ENCODE measurements around the gene ADGRG2. TPM values are rescaled to one million over a fixed set of nuclear protein-coding genes. Genes with fewer than 3 reads are reported as not detected.

ADGRG2 gene, protein sequence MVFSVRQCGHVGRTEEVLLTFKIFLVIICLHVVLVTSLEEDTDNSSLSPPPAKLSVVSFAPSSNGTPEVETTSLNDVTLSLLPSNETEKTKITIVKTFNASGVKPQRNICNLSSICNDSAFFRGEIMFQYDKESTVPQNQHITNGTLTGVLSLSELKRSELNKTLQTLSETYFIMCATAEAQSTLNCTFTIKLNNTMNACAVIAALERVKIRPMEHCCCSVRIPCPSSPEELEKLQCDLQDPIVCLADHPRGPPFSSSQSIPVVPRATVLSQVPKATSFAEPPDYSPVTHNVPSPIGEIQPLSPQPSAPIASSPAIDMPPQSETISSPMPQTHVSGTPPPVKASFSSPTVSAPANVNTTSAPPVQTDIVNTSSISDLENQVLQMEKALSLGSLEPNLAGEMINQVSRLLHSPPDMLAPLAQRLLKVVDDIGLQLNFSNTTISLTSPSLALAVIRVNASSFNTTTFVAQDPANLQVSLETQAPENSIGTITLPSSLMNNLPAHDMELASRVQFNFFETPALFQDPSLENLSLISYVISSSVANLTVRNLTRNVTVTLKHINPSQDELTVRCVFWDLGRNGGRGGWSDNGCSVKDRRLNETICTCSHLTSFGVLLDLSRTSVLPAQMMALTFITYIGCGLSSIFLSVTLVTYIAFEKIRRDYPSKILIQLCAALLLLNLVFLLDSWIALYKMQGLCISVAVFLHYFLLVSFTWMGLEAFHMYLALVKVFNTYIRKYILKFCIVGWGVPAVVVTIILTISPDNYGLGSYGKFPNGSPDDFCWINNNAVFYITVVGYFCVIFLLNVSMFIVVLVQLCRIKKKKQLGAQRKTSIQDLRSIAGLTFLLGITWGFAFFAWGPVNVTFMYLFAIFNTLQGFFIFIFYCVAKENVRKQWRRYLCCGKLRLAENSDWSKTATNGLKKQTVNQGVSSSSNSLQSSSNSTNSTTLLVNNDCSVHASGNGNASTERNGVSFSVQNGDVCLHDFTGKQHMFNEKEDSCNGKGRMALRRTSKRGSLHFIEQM
- total RNA-seq (1.5 TPM), polyA plus RNA-seq (2.4 TPM)

DNA sequence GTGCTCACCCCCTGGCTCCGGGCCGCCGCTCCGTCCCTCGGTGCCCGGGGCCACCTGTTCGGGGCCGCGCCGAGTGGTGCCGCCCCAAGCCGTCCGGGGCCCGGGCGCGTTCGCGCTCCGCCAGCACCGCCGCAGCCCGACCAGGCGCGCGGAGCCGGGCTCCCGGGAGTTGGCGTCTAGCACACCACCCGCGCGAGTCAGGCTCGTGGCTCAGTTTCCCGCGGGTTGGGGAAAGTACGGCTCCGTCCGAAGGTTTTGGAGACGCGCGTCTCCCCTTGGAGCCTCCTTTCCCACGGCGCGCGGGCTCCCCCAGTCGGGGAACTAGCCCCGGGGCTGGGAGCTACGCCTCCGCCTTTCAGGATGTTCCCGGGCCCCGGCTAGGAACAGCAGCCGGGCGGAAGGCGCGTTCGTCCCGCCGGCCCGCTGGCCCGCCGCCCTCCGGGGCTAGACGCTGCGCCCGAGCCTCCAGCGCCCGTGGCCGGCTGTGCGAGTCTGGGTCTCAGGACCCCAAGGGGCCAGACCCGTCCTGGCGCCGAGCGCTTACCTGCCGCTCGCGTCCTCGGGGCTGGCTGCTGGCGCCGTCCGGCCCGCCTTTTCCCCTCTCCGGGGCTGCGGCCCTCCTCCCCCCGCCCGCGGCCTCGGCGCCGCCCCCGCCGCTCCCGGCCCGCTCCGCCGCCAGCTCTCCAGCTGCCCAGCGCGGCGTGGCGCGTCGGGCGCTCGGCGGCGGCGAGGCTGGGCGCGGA is at the start of gene ADGRG2:
ADGRG2 (minus strand) TSS at position 571 of the 743 bp plus-strand sequence. CDS start 53,634 bp downstream, outside the sequence.
- no peak for DNase-seq (ENCODE audit: extremely low spot score)
- WGBS = under 1% methylated on average over 103 of the region's 107 CpGs
- no peak within 1 kb of the TSS for H3K27ac ChIP-seq (ENCODE audit: low read depth)

GRCh38 chrX:19168609-19169008 is 46.3 kb upstream of the ADGRG2 start:
- Histone ChIP-seq H3K27ac (ENCODE audit: low read depth) (no peak overlapping the region), H3K36me3 (ENCODE audit: insufficient read depth) (no peaks in the 10 kb centered on the region), H3K4me1 (ENCODE audit: insufficient read depth) (no peaks in the 10 kb centered on the region), H3K4me3 (ENCODE audit: low read depth, low read length) (no peak overlapping the region)
- WGBS = 84% methylated on average over 5 of the region's 5 CpGs
- no peak for DNase-seq (ENCODE audit: extremely low spot score)

More for the DNA sequence above, at the start of gene ADGRG2:
- Histone ChIP-seq H3K4me3 (ENCODE audit: low read depth, low read length) (peak within 1 kb of the TSS; percentile 40), H3K36me3 (ENCODE audit: insufficient read depth) (no peaks in the 10 kb centered on the region), H3K4me1 (ENCODE audit: insufficient read depth) (no peaks in the 10 kb centered on the region)

DNA sequence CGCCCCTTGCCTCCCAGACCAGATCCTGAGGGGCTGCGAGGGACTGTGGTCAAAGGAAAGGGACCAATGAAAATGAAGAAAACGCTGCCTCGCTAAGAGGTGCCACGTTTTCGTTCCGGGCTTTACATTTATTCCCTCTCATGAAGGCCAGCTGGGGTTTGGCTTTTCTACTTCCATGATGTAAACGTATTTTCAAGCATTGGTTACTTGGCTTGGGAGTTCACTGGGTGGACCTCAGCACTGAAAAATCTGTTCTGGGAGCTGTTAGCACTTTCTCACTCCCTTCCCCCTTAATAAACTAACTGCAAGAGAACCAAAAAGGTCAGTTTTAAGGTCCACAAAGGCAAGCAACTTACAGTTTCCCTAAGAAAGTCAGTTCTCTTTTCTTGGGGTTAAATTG is 40.6 kb upstream of the ADGRG2 start:
- no peak overlapping the region for H3K4me3 ChIP-seq (ENCODE audit: low read depth, low read length)
- DNase-seq (ENCODE audit: extremely low spot score) = no peak
- H3K4me1 ChIP-seq (ENCODE audit: insufficient read depth) = no peaks in the 10 kb centered on the region
- no peaks in the 10 kb centered on the region for H3K36me3 ChIP-seq (ENCODE audit: insufficient read depth)
- H3K27ac ChIP-seq (ENCODE audit: low read depth) = no peak overlapping the region
- 75% methylated on average over 8 of the region's 8 CpGs for whole genome bisulfite sequencing

GRCh38 chrX:19156186-19156585 is 33.9 kb upstream of the ADGRG2 start:
- WGBS = 27% methylated on average over 4 of the region's 4 CpGs
- Histone ChIP-seq H3K4me3 (ENCODE audit: low read depth, low read length) (no peak overlapping the region), H3K36me3 (ENCODE audit: insufficient read depth) (no peaks in the 10 kb centered on the region), H3K4me1 (ENCODE audit: insufficient read depth) (no peaks in the 10 kb centered on the region), H3K27ac (ENCODE audit: low read depth) (no peak overlapping the region)
- DNase-seq (ENCODE audit: extremely low spot score) = no peak

- 77% methylated on average over 2 of the region's 2 CpGs for WGBS
- H3K27ac ChIP-seq (ENCODE audit: low read depth) = no peak overlapping the region
- H3K36me3 ChIP-seq (ENCODE audit: insufficient read depth) = no peaks in the 10 kb centered on the region
- no peak overlapping the region for H3K4me3 ChIP-seq (ENCODE audit: low read depth, low read length)
- H3K4me1 ChIP-seq (ENCODE audit: insufficient read depth) = no peaks in the 10 kb centered on the region
- DNase-seq (ENCODE audit: extremely low spot score) = no peak
Observed at GRCh38 chrX:19152762-19153161, 30.5 kb upstream of the ADGRG2 start.

DNA sequence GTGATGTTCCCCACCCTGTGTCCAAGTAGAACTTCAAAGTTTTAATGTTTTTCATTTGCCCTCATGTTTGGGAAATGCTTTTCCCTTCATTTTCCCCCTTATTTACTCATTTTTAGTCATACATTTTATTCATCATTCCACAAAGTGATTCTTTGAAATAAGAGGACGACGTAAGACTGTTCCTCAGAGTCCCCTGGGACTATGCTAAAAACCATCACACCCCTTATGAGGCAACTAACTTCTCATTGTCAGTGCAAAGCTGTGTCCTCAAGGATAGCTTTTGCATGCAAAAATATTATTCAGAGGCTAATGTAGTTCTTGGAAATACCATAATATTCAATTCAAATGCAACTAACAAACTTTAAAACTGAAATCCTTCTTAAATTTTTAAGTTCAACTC is 14.8 kb upstream of the ADGRG2 start:
- Histone ChIP-seq H3K36me3 (ENCODE audit: insufficient read depth) (no peaks in the 10 kb centered on the region), H3K27ac (ENCODE audit: low read depth) (no peak overlapping the region), H3K4me1 (ENCODE audit: insufficient read depth) (no peaks in the 10 kb centered on the region), H3K4me3 (ENCODE audit: low read depth, low read length) (no peak overlapping the region)
- DNase-seq (ENCODE audit: extremely low spot score) = no peak
- 47% methylated on average over 2 of the region's 2 CpGs for WGBS

DNA sequence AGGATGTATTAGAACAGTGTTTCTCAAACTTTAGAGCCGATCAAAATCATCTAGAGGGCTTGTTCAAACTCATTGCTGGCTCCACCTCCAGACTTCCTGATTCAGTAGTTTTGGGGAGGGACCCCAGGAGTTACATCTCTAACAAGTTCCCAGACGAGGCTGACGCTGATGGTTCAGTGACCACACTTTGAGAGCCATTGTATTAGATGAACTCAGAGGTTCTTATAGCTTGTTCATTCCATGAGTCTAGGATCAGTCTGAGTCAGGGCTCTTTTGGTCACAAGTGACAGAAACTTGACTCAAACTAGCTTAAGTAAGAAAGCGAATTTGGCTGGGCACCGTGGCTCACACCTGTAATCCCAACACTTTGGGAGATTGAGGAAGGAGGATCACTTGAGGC is 11.5 kb upstream of the ADGRG2 start:
- Histone ChIP-seq H3K36me3 (ENCODE audit: insufficient read depth) (no peaks in the 10 kb centered on the region), H3K4me3 (ENCODE audit: low read depth, low read length) (no peak overlapping the region), H3K27ac (ENCODE audit: low read depth) (no peak overlapping the region), H3K4me1 (ENCODE audit: insufficient read depth) (no peaks in the 10 kb centered on the region)
- no peak for DNase-seq (ENCODE audit: extremely low spot score)
- 80% methylated on average over 5 of the region's 5 CpGs for WGBS

- Histone ChIP-seq H3K4me1 (ENCODE audit: insufficient read depth) (no peaks in the 10 kb centered on the region), H3K4me3 (ENCODE audit: low read depth, low read length) (no peak overlapping the region), H3K27ac (ENCODE audit: low read depth) (no peak overlapping the region), H3K36me3 (ENCODE audit: insufficient read depth) (no peaks in the 10 kb centered on the region)
- whole genome bisulfite sequencing = 38% methylated on average over 2 of the region's 2 CpGs
- DNase-seq (ENCODE audit: extremely low spot score) = no peak
Observed at GRCh38 chrX:19133231-19133630, 11.0 kb upstream of the ADGRG2 start.

DNA sequence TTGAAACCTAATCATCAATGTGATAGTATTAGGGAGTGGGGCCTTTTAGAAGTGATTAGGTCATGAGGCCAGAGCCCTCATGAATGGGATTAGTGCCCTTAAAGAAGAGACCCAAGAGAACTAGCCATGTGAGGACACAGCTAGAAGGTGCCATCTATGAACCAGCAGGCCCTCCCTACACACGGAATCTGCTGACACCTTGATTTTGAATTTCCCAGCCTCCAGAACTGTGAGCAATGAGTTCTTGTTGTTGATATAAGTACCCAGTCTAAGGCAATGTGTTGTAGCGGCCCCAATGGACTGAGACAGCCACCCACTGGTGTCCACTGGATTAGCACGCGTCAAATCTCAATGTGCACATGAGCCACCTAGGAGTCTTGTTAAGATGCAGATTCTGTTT is 8.4 kb upstream of the ADGRG2 start:
- H3K4me3 ChIP-seq (ENCODE audit: low read depth, low read length) = no peak overlapping the region
- 95% methylated on average over 4 of the region's 4 CpGs for WGBS
- no peak overlapping the region for H3K27ac ChIP-seq (ENCODE audit: low read depth)
- no peak for DNase-seq (ENCODE audit: extremely low spot score)
- H3K4me1 ChIP-seq (ENCODE audit: insufficient read depth) = no peaks in the 10 kb centered on the region
- H3K36me3 ChIP-seq (ENCODE audit: insufficient read depth) = no peaks in the 10 kb centered on the region

- no peaks in the 10 kb centered on the region for H3K36me3 ChIP-seq (ENCODE audit: insufficient read depth)
- H3K27ac ChIP-seq (ENCODE audit: low read depth) = no peak overlapping the region
- H3K4me3 ChIP-seq (ENCODE audit: low read depth, low read length) = no peak overlapping the region
- H3K4me1 ChIP-seq (ENCODE audit: insufficient read depth) = no peaks in the 10 kb centered on the region
- 93% methylated on average over 3 of the region's 3 CpGs for WGBS
- DNase-seq (ENCODE audit: extremely low spot score) = no peak
Observed at GRCh38 chrX:19129694-19130093, 7.4 kb upstream of the ADGRG2 start.

- Histone ChIP-seq H3K4me3 (ENCODE audit: low read depth, low read length) (no peak overlapping the region), H3K36me3 (ENCODE audit: insufficient read depth) (no peaks in the 10 kb centered on the region), H3K4me1 (ENCODE audit: insufficient read depth) (no peaks in the 10 kb centered on the region), H3K27ac (ENCODE audit: low read depth) (no peak overlapping the region)
- WGBS = 27% methylated on average over 5 of the region's 5 CpGs
- DNase-seq (ENCODE audit: extremely low spot score) = no peak
Observed at GRCh38 chrX:19127649-19128168, 5.4 kb upstream of the ADGRG2 start.

- WGBS = under 1% methylated on average over 26 of the region's 35 CpGs
- Histone ChIP-seq H3K4me1 (ENCODE audit: insufficient read depth) (no peaks in the 10 kb centered on the region), H3K27ac (ENCODE audit: low read depth) (no peak overlapping the region), H3K36me3 (ENCODE audit: insufficient read depth) (no peaks in the 10 kb centered on the region), H3K4me3 (ENCODE audit: low read depth, low read length) (peak overlapping the region; percentile 40)
- no peak for DNase-seq (ENCODE audit: extremely low spot score)
Observed at GRCh38 chrX:19122641-19123009, 357 bp upstream of the ADGRG2 start.

- Histone ChIP-seq H3K4me3 (ENCODE audit: low read depth, low read length) (peak overlapping the region; percentile 40), H3K27ac (ENCODE audit: low read depth) (no peak overlapping the region), H3K36me3 (ENCODE audit: insufficient read depth) (no peaks in the 10 kb centered on the region), H3K4me1 (ENCODE audit: insufficient read depth) (no peaks in the 10 kb centered on the region)
- no peak for DNase-seq (ENCODE audit: extremely low spot score)
- 3% methylated on average over 18 of the region's 18 CpGs for WGBS
Observed at GRCh38 chrX:19121466-19121865, 802 bp downstream of the ADGRG2 start.
